Kidney (tissue), 14 donors: ENCODE results near the gene DENND10. TPM values are rescaled to one million over a fixed set of nuclear protein-coding genes. Genes with fewer than 3 reads are reported as not detected.

Experiments
- DNase-seq, 5 donors: peaks; one replicate each; pipeline ENCODE4 v3.0.0-alpha.2; 2013 to 2020
- FAIRE-seq: peaks from 2 replicates; lab custom pipeline; 2012; peaks lifted over from hg19 to GRCh38; lab: Jason Lieb, UNC
- H3K27ac ChIP-seq, 2 donors: one replicate each; pipeline ENCODE4 v1.7.0; 2013; ENCODE audit warnings: low read depth in 2 of 2, low read length in 2 of 2, inconsistent platforms in 1 of 2
- H3K27me3 ChIP-seq: one replicate; pipeline ENCODE4 v1.7.1; 2013; ENCODE audit warnings: low read length, inconsistent platforms; ENCODE audit not compliant: control insufficient read depth, insufficient read depth
- H3K36me3 ChIP-seq, 3 donors: one replicate each; pipeline versions ENCODE4 v1.7.0 to v1.7.1; 2013; ENCODE audit warnings: low read length in 3 of 3, control low read depth in 1 of 3, inconsistent platforms in 1 of 3; ENCODE audit not compliant: insufficient read depth in 3 of 3, control insufficient read depth in 2 of 3
- H3K4me1 ChIP-seq, 3 donors: one replicate each; pipeline versions ENCODE4 v1.7.0 to v1.7.1; 2013; ENCODE audit warnings: low read length in 3 of 3, inconsistent platforms in 1 of 3, low read depth in 1 of 3; ENCODE audit not compliant: control insufficient read depth in 2 of 3, insufficient read depth in 2 of 3
- H3K4me3 ChIP-seq, 3 donors: one replicate each; pipeline versions ENCODE4 v1.7.0 to v1.8.1; 2013; ENCODE audit warnings: low read length in 3 of 3, control low read depth in 1 of 3, inconsistent platforms in 1 of 3
- H3K9ac ChIP-seq, 3 donors: one replicate each; pipeline versions ENCODE4 v1.7.0 to v1.7.1; 2013; ENCODE audit warnings: low read length in 3 of 3, control low read depth in 1 of 3, inconsistent platforms in 1 of 3
- H3K9me3 ChIP-seq, 3 donors: one replicate each; pipeline versions ENCODE4 v1.7.0 to v1.7.1; 2013; ENCODE audit warnings: low read length in 3 of 3, control low read depth in 1 of 3, inconsistent platforms in 1 of 3; ENCODE audit not compliant: control insufficient read depth in 2 of 3, insufficient read depth in 1 of 3
- CTCF ChIP-seq: IDR thresholded peaks from 3 replicates; pipeline ENCODE4 v1.5.1; 2012; ENCODE audit warnings: mild to moderate bottlenecking, moderate library complexity, borderline replicate concordance; ENCODE audit not compliant: insufficient read depth; ENCODE audit errors: extremely low read depth
- intact Hi-C: fragments of 100-400 bp; cut with DNase I; formaldehyde crosslinking; loops from one replicate; pipeline ENCODE4 v1.11.1; 2022
- polyA plus RNA-seq: library from polyadenylated mRNA; stranded (reverse); fragments of 350-450 nt; fragmentation: Illumina TruSeq; extraction: RNeasy Lipid Tissue Mini Kit (QIAGEN cat#74804); gene quantifications from one replicate; pipeline ENCODE4 v1.2.3, GENCODE V29; 2014; ENCODE audit warnings: low read depth, low replicate concordance; ENCODE audit not compliant: insufficient read depth
- total RNA-seq: library from RNA; stranded (reverse); fragmentation: NEBNext Ultra II Directional; extraction: Animal tissue kit (Norgen Biotek cat#: 25700); gene quantifications from one replicate; pipeline ENCODE4 v1.2.1, GENCODE V29; 2021
- donor health status: control.
- donor health status: control.
- donor health status: control.
- donor health status: control.
- donor health status: control.
- donor health status: DM: yes; HTN: yes; CAD: no.
- donor health status: Normal renal cell carcinoma (clear cell type).

Gene DENND10
- total and polyA plus RNA-seq, 2 donors from 2014 or later = 31.6 to 31.7 TPM

- FAIRE-seq = no peak
- intact Hi-C loops = no loop called here
- DNase-seq = no peak
- Histone ChIP-seq H3K36me3 (no peaks in the 10 kb centered on the region), H3K9me3 (no peaks in the 10 kb centered on the region), H3K9ac (no peak overlapping the region), H3K4me3 (no peak overlapping the region), H3K27me3 (no peaks in the 10 kb centered on the region), H3K27ac (no peak overlapping the region), H3K4me1 (peaks cover 0 to 3% (median 0%) of the 10 kb centered on the region in 3 donors)
- no peak for TF ChIP-seq CTCF
Measured at GRCh38 chr10:119183664-119184412, 79.9 kb downstream of the DENND10 start.

Other genes with a start within 250 kb of the DENND10 start
- 1.1 TPM for gene NANOS1, start 74.4 kb upstream of the DENND10 start, total RNA-seq
- 4.5 TPM for gene NANOS1, start 74.4 kb upstream of the DENND10 start, polyA plus RNA-seq
- 95.6 TPM for gene EIF3A, start 23.3 kb upstream of the DENND10 start, total RNA-seq
- gene EIF3A, start 23.3 kb upstream of the DENND10 start, polyA plus RNA-seq = 24.9 TPM
- gene SFXN4, start 61.6 kb downstream of the DENND10 start, total RNA-seq = 21.9 TPM
- gene SFXN4, start 61.6 kb downstream of the DENND10 start, polyA plus RNA-seq = 59.7 TPM
- gene PRDX3, start 74.7 kb downstream of the DENND10 start, total RNA-seq = 118 TPM
- 294 TPM for gene PRDX3, start 74.7 kb downstream of the DENND10 start, polyA plus RNA-seq
- gene GRK5, start 103.5 kb downstream of the DENND10 start, total RNA-seq = 18.7 TPM
- gene GRK5, start 103.5 kb downstream of the DENND10 start, polyA plus RNA-seq = 7.3 TPM